PC-9 (cell line): ENCODE data around the gene BICRAL. TPM values are rescaled to one million over a fixed set of nuclear protein-coding genes. Genes with fewer than 3 reads are reported as not detected.

ENCODE experiments used
- BruUV-seq: library from RNA; stranded (reverse); fragments of 400-500 nt; replicated peaks from 2 replicates; lab custom pipeline; 2021; lab: Mats Ljungman, UMichigan
- CTCF ChIA-PET: fragments of 300-600 bp; sonication (Branson Sonifier 250); formaldehyde crosslinking; loops from one replicate; lab custom pipeline; 2022; ENCODE audit warnings: antibody characterized with exemption; lab: Charles Lee
- POLR2A ChIA-PET: fragments of 300-600 bp; sonication (Branson Sonifier 250); formaldehyde crosslinking; loops from one replicate; lab custom pipeline; 2022; ENCODE audit warnings: antibody characterized with exemption; ENCODE audit not compliant: unreplicated experiment; lab: Charles Lee
- DNase-seq, 2 experiments: peaks; one replicate each; pipeline versions ENCODE4 v3.0.0 to v3.0.0-alpha.2; 2015 to 2022; ENCODE audit warnings: mixed read lengths in 1 of 2
- H2AFZ ChIP-seq: fragments of 200-600 bp; sonication (generic); 2 replicates; pipeline ENCODE4 v1.8.1; 2017; ENCODE audit warnings: antibody characterized with exemption
- H3F3A ChIP-seq: fragments of 200-600 bp; sonication (generic); 2 replicates; pipeline ENCODE4 v1.8.1; 2017; ENCODE audit warnings: antibody characterized with exemption, mild to moderate bottlenecking, low read depth; ENCODE audit not compliant: insufficient read depth
- H3K27ac ChIP-seq: fragments of 200-600 bp; sonication (generic); 2 replicates; pipeline ENCODE4 v1.6.1; 2016; ENCODE audit warnings: mixed run types
- H3K27me3 ChIP-seq: fragments of 200-600 bp; sonication (generic); 2 replicates; pipeline ENCODE4 v1.6.1; 2016; ENCODE audit warnings: low read depth, mixed run types; ENCODE audit not compliant: insufficient read depth
- H3K36me3 ChIP-seq: fragments of 200-600 bp; sonication (generic); 2 replicates; pipeline ENCODE4 v1.6.1; 2016; ENCODE audit warnings: low read depth, mixed run types
- H3K4me1 ChIP-seq: fragments of 200-600 bp; sonication (generic); replicated peaks from 2 replicates; pipeline ENCODE4 v1.6.1; 2016; ENCODE audit warnings: mixed run types; ENCODE audit not compliant: insufficient read depth
- H3K4me2 ChIP-seq: fragments of 200-600 bp; sonication (generic); 2 replicates; pipeline ENCODE4 v1.6.1; 2017; ENCODE audit warnings: mixed run types
- H3K4me3 ChIP-seq: fragments of 200-600 bp; sonication (generic); 2 replicates; pipeline ENCODE4 v1.6.1; 2016; ENCODE audit warnings: mixed run types
- H3K79me2 ChIP-seq: fragments of 200-600 bp; sonication (generic); 2 replicates; pipeline ENCODE4 v1.6.1; 2017; ENCODE audit warnings: low read depth, mixed run types
- H3K9me2 ChIP-seq: fragments of 200-600 bp; sonication (generic); 2 replicates; pipeline ENCODE4 v1.8.1; 2017; ENCODE audit warnings: mild to moderate bottlenecking; ENCODE audit not compliant: insufficient read depth
- H3K9me3 ChIP-seq: fragments of 200-600 bp; sonication (generic); 2 replicates; pipeline ENCODE4 v1.8.1; 2016; ENCODE audit warnings: low read depth; ENCODE audit not compliant: insufficient read depth
- H4K20me1 ChIP-seq: fragments of 200-600 bp; sonication (generic); 2 replicates; pipeline ENCODE4 v1.8.1; 2017; ENCODE audit not compliant: insufficient read depth
- EZH2 ChIP-seq: fragments of 200-600 bp; sonication (generic); IDR thresholded peaks from 2 replicates; pipeline ENCODE4 v1.8.0; 2017; ENCODE audit warnings: antibody characterized with exemption, low read depth
- intact Hi-C: fragments of 100-400 bp; cut with micrococcal nuclease; formaldehyde crosslinking; loops from one replicate; pipeline ENCODE4 v1.10.0; 2022; ENCODE audit not compliant: unreplicated experiment
- total RNA-seq: library from RNA; stranded (reverse); gene quantifications from 2 replicates; pipeline ENCODE4 v1.2.3, GENCODE V29; 2021
- TF ChIP-seq, protein P1 (sequence below): fragments of 200-600 bp; sonication (generic); conservative IDR thresholded peaks from 2 replicates; pipeline ENCODE4 v1.6.1; 2017; ENCODE audit warnings: mixed run types, antibody characterized with exemption, mild to moderate bottlenecking, moderate library complexity

Gene BICRAL
- total RNA-seq, 1 experiment from 2014 or later: 12.9 TPM

DNA sequence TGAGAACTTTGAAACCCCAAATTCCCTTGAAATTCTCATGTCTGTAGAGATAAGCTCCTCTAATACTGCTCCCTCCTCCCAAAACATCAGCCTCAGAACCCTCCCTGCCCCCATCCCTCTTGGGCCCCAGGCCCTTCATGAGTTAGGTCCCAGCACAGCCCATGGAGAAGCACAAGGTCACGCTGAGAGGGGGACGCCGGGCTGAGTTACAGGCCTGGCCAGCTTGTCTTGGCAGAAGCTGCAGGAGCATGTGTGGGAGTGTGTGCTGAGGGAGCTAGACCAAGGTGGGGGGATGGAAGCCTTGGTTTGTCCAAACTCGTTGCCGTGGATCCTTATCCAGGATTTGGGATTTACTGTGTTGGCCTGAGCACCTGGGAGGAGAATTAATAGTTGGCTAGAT lies 125.5 kb downstream of the BICRAL start:
- no peaks in the 10 kb centered on the region for H3K9me3 ChIP-seq
- H4K20me1 ChIP-seq: no peaks in the 10 kb centered on the region
- no peaks in the 10 kb centered on the region for H3K9me2 ChIP-seq
- CTCF ChIA-PET: no interaction called here
- H3K4me1 ChIP-seq: no peaks in the 10 kb centered on the region
- no peaks in the 10 kb centered on the region for H3K27me3 ChIP-seq
- H3K4me2 ChIP-seq: no peak overlapping the region
- POLR2A ChIA-PET: interaction anchor here (0.5 kb wide), 1 partner anchor 22 kb away, joined by 3 read pairs; the partner anchor contains the start of gene CNPY3
- H3F3A ChIP-seq: no peaks in the 10 kb centered on the region
- intact Hi-C loops: loop anchor here (10.0 kb wide), 3 partner anchors 107 to 1547 kb away; partner anchors contain the start of genes KLHDC3 and MEA1
- DNase-seq: no peak
- no peak overlapping the region for H2AFZ ChIP-seq
- TF ChIP-seq, protein P1, sequence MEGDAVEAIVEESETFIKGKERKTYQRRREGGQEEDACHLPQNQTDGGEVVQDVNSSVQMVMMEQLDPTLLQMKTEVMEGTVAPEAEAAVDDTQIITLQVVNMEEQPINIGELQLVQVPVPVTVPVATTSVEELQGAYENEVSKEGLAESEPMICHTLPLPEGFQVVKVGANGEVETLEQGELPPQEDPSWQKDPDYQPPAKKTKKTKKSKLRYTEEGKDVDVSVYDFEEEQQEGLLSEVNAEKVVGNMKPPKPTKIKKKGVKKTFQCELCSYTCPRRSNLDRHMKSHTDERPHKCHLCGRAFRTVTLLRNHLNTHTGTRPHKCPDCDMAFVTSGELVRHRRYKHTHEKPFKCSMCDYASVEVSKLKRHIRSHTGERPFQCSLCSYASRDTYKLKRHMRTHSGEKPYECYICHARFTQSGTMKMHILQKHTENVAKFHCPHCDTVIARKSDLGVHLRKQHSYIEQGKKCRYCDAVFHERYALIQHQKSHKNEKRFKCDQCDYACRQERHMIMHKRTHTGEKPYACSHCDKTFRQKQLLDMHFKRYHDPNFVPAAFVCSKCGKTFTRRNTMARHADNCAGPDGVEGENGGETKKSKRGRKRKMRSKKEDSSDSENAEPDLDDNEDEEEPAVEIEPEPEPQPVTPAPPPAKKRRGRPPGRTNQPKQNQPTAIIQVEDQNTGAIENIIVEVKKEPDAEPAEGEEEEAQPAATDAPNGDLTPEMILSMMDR: no peak
- no peak for TF ChIP-seq EZH2
- BruUV-seq: no TSS peak
- H3K27ac ChIP-seq: no peak overlapping the region
- H3K4me3 ChIP-seq: no peak overlapping the region
- no peaks in the 10 kb centered on the region for H3K79me2 ChIP-seq
- no peaks in the 10 kb centered on the region for H3K36me3 ChIP-seq

DNA sequence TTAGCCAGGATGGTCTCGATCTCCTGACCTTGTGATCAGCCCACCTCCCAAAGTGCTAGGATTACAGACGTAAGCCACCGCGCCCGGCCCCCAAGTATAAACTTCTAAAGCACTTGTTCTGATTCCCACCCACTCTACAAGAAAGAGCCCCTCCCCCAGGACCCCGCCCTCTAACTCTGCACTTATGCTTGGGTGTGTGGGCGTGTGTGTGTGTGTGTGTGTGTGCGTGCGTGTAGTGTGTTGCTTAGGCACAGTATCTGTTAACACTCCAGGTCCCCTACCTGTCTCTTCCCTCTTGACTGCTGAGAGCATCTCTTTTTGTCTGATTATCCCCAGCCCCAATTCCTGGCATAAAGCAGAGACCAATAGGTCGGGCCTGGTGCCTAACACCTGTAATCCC lies 128.0 kb downstream of the BICRAL start:
- Histone ChIP-seq H3K36me3 (no peaks in the 10 kb centered on the region), H3K27ac (no peak overlapping the region), H3K79me2 (no peaks in the 10 kb centered on the region), H3K4me1 (no peaks in the 10 kb centered on the region), H3K27me3 (no peaks in the 10 kb centered on the region), H3K4me2 (no peak overlapping the region), H3K9me2 (no peaks in the 10 kb centered on the region), H2AFZ (no peak overlapping the region), H3K4me3 (no peak overlapping the region), H3F3A (no peaks in the 10 kb centered on the region; the same call in 1 of the 2 replicates), H3K9me3 (no peaks in the 10 kb centered on the region), H4K20me1 (no peaks in the 10 kb centered on the region)
- no peak for DNase-seq
- ChIA-PET POLR2A (no interaction called here), CTCF (interaction anchor here (0.7 kb wide), 1 partner anchor 321 kb away, joined by 9 read pairs; no protein-coding TSS in a partner anchor)
- BruUV-seq: no TSS peak
- no peak for TF ChIP-seq EZH2
- TF ChIP-seq, protein P1: no peak
- intact Hi-C loops: loop anchor here (10.0 kb wide), 3 partner anchors 105 to 1545 kb away; partner anchors contain the start of genes KLHDC3 and MEA1

GRCh38 chr6:42911171-42912021 lies 129.5 kb downstream of the BICRAL start:
- no peaks in the 10 kb centered on the region for H4K20me1 ChIP-seq
- CTCF ChIA-PET: no interaction called here
- POLR2A ChIA-PET: no interaction called here
- BruUV-seq: no TSS peak
- no peak overlapping the region for H3K4me2 ChIP-seq
- no peaks in the 10 kb centered on the region for H3K9me3 ChIP-seq
- intact Hi-C loops: no loop called here
- no peaks in the 10 kb centered on the region for H3K79me2 ChIP-seq
- no peaks in the 10 kb centered on the region for H3K36me3 ChIP-seq
- H3K4me1 ChIP-seq: no peaks in the 10 kb centered on the region
- H3K4me3 ChIP-seq: no peak overlapping the region
- no peak for DNase-seq
- H3K27ac ChIP-seq: no peak overlapping the region
- TF ChIP-seq, protein P1: no peak
- no peak for TF ChIP-seq EZH2
- no peak overlapping the region for H2AFZ ChIP-seq
- no peaks in the 10 kb centered on the region for H3K9me2 ChIP-seq
- no peaks in the 10 kb centered on the region; the same call in 1 of the 2 replicates for H3F3A ChIP-seq
- no peaks in the 10 kb centered on the region for H3K27me3 ChIP-seq
